ENCODE data around the gene PDE6H. TPM values are rescaled to one million over a fixed set of nuclear protein-coding genes. Genes with fewer than 3 reads are reported as not detected.

Gene PDE6H
- polyA plus RNA-seq, 2 donors, result not detected

DNA sequence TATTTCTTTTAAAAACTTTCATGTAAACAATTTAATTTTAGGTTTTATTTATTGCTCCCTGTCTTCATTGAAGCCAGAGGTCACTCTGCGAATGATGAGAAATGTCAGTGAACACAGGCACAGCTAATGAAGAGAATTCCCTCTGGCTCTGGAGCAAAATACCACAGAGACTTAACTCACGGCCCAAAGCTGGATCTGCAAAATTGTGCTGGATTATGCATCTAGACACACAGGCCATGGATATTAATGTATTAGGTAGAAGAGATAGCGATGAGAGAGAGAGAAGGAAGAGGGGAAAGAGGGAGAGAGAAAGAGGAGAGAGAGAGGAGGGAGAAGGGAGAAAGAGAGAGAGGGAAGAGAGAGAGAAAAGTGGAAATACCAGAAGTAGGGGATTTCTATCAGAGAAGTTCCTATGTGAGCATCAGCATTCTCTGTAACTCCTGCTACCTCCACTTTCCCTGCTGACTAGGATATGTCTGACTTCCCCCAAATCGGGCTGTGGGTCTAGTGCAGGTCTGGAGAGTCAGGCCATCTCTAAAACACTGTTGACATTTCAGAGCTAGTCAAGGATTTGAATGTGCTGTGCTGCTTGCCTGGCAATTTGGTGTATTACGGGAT is 15.2 kb upstream of the PDE6H start:
- 56 to 60% methylated on average over 5 of the region's 5 CpGs for WGBS, 2 donors
- Histone ChIP-seq H3K27ac (ENCODE audit: low read depth in 2 of 2, low read length in 1 of 2) (peak overlapping the region; percentile 17 to 55), H3K4me3 (ENCODE audit: low read depth in 1 of 2, low read length in 2 of 2) (no peak overlapping the region)

DNA sequence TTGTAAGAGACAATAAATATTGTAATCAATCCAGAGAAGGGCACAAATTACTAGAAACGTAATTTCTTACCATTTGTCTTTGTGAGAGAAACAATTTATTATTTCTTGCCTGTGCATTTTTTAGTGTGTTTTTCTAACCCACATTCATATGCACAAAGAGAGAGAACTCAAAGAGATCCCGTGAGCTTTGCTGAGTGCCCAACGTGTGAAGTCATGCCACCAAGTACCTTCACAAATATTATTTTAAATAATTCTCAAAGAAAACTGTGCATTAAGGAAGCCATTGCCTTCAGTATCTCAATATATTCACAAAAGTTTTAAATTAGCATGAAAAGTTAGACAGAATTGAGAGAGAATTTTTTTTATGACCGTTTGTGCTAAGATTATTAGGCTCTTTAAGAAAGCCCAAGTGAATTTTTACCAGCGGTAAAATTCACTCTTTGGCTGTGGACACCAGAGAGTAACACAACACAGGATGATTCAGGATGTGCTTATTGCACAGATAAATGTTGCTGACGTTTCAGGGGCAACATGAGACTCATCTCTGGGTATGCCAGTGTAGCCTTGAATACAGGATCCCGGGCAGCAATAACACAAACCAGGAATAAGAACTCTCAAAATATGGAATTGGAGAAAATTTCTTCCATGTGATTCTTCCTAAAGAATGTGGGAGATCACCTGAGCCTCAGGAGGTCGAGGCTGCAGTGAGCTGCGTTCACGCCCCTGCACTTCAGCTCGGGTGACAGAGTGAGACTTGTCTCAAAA is 14.3 kb upstream of the PDE6H start:
- H3K27me3 ChIP-seq (ENCODE audit: control insufficient read depth in 1 of 2, insufficient read depth in 2 of 2, low read length in 2 of 2), result no peaks in the 10 kb centered on the region
- 72 to 73% methylated on average over 11 of the region's 11 CpGs for WGBS, 2 donors

More for the DNA sequence above, 15.2 kb upstream of the PDE6H start:
- H3K4me1 ChIP-seq (ENCODE audit: control insufficient read depth in 2 of 2, insufficient read depth in 2 of 2, low read length in 1 of 2), result peaks cover 0 to 2% of the 10 kb centered on the region in 2 donors
- no peaks in the 10 kb centered on the region for H3K9me3 ChIP-seq (ENCODE audit: control insufficient read depth in 2 of 2, insufficient read depth in 1 of 2, low read depth in 1 of 2, low read length in 1 of 2)
- H3K36me3 ChIP-seq (ENCODE audit: control insufficient read depth in 2 of 2, insufficient read depth in 2 of 2, low read length in 1 of 2), result no peaks in the 10 kb centered on the region
- H3K27me3 ChIP-seq (ENCODE audit: control insufficient read depth in 1 of 2, insufficient read depth in 2 of 2, low read length in 2 of 2), result no peaks in the 10 kb centered on the region

GRCh38 chr12:14959126-14959440 is 13.8 kb upstream of the PDE6H start:
- H3K27ac ChIP-seq (ENCODE audit: low read depth in 2 of 2, low read length in 1 of 2), result peak overlapping the region; percentile 38 to 52
- no peaks in the 10 kb centered on the region for H3K9me3 ChIP-seq (ENCODE audit: control insufficient read depth in 2 of 2, insufficient read depth in 1 of 2, low read depth in 1 of 2, low read length in 1 of 2)
- H3K4me3 ChIP-seq (ENCODE audit: low read depth in 1 of 2, low read length in 2 of 2), result peak overlapping the region; percentile 7 to 62
- peaks cover 0 to 2% of the 10 kb centered on the region in 2 donors for H3K4me1 ChIP-seq (ENCODE audit: control insufficient read depth in 2 of 2, insufficient read depth in 2 of 2, low read length in 1 of 2)
- no peaks in the 10 kb centered on the region for H3K36me3 ChIP-seq (ENCODE audit: control insufficient read depth in 2 of 2, insufficient read depth in 2 of 2, low read length in 1 of 2)
- WGBS, 2 donors, result 72 to 80% methylated on average over 10 of the region's 10 CpGs
- H3K27me3 ChIP-seq (ENCODE audit: control insufficient read depth in 1 of 2, insufficient read depth in 2 of 2, low read length in 2 of 2), result no peaks in the 10 kb centered on the region

More for the DNA sequence above, 14.3 kb upstream of the PDE6H start:
- Histone ChIP-seq H3K36me3 (ENCODE audit: control insufficient read depth in 2 of 2, insufficient read depth in 2 of 2, low read length in 1 of 2) (no peaks in the 10 kb centered on the region), H3K9me3 (ENCODE audit: control insufficient read depth in 2 of 2, insufficient read depth in 1 of 2, low read depth in 1 of 2, low read length in 1 of 2) (no peaks in the 10 kb centered on the region), H3K4me1 (ENCODE audit: control insufficient read depth in 2 of 2, insufficient read depth in 2 of 2, low read length in 1 of 2) (peaks cover 0 to 2% of the 10 kb centered on the region in 2 donors), H3K27ac (ENCODE audit: low read depth in 2 of 2, low read length in 1 of 2) (peak overlapping the region; percentile 52 to 55), H3K4me3 (ENCODE audit: low read depth in 1 of 2, low read length in 2 of 2) (peak overlapping the region; percentile 7 to 62)

GRCh38 chr12:14959463-14959862 is 13.4 kb upstream of the PDE6H start:
- H3K27ac ChIP-seq (ENCODE audit: low read depth in 2 of 2, low read length in 1 of 2), result peak overlapping the region; percentile 23 to 41
- H3K4me3 ChIP-seq (ENCODE audit: low read depth in 1 of 2, low read length in 2 of 2), result peak overlapping the region in 1 of 2 donors; percentile 62
- whole genome bisulfite sequencing, 2 donors, result 59 to 63% methylated on average over 3 of the region's 3 CpGs
- H3K9me3 ChIP-seq (ENCODE audit: control insufficient read depth in 2 of 2, insufficient read depth in 1 of 2, low read depth in 1 of 2, low read length in 1 of 2), result no peaks in the 10 kb centered on the region
- H3K27me3 ChIP-seq (ENCODE audit: control insufficient read depth in 1 of 2, insufficient read depth in 2 of 2, low read length in 2 of 2), result no peaks in the 10 kb centered on the region
- H3K4me1 ChIP-seq (ENCODE audit: control insufficient read depth in 2 of 2, insufficient read depth in 2 of 2, low read length in 1 of 2), result peaks cover 0 to 2% of the 10 kb centered on the region in 2 donors
- no peaks in the 10 kb centered on the region for H3K36me3 ChIP-seq (ENCODE audit: control insufficient read depth in 2 of 2, insufficient read depth in 2 of 2, low read length in 1 of 2)

DNA sequence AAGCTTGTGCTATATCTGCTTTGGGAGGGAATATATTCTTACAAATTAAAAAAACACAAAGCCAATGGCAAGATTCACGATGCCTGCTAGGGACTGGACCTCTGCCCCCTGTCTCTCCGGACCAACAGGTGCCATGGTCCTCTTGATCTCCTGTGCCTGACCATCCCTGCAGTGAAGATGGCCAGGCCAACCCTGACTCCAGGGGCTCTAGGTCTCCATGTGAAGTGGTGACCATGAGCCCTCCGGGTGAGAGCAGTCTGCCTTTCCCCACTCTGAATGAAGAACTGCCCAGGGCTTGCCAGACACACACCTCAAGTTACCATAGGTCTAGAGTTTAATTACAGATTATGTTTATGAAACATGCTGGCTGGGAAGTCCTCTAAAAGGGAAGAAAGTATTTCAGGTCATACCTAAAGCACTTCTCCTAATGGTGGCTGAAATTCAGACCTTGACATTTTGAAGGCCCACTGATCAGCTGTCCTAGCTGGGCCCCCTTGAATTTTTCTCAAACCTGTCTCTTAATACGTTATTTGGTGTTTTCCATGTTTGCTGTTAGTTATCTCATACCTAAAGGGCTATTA is 12.8 kb upstream of the PDE6H start:
- H3K4me3 ChIP-seq (ENCODE audit: low read depth in 1 of 2, low read length in 2 of 2), result peak overlapping the region; percentile 28 to 62
- 74 to 79% methylated on average over 4 of the region's 4 CpGs for WGBS, 2 donors
- H3K36me3 ChIP-seq (ENCODE audit: control insufficient read depth in 2 of 2, insufficient read depth in 2 of 2, low read length in 1 of 2), result no peaks in the 10 kb centered on the region
- H3K27me3 ChIP-seq (ENCODE audit: control insufficient read depth in 1 of 2, insufficient read depth in 2 of 2, low read length in 2 of 2), result no peaks in the 10 kb centered on the region
- H3K27ac ChIP-seq (ENCODE audit: low read depth in 2 of 2, low read length in 1 of 2), result peak overlapping the region; percentile 60 to 71
- H3K4me1 ChIP-seq (ENCODE audit: control insufficient read depth in 2 of 2, insufficient read depth in 2 of 2, low read length in 1 of 2), result peaks cover 0 to 2% of the 10 kb centered on the region in 2 donors
- no peaks in the 10 kb centered on the region for H3K9me3 ChIP-seq (ENCODE audit: control insufficient read depth in 2 of 2, insufficient read depth in 1 of 2, low read depth in 1 of 2, low read length in 1 of 2)

- peak overlapping the region; percentile 87 to 89 for H3K27ac ChIP-seq (ENCODE audit: low read depth in 2 of 2, low read length in 1 of 2)
- WGBS, 2 donors, result 31% methylated on average over 13 of the region's 13 CpGs
- no peaks in the 10 kb centered on the region for H3K27me3 ChIP-seq (ENCODE audit: control insufficient read depth in 1 of 2, insufficient read depth in 2 of 2, low read length in 2 of 2)
- H3K9me3 ChIP-seq (ENCODE audit: control insufficient read depth in 2 of 2, insufficient read depth in 1 of 2, low read depth in 1 of 2, low read length in 1 of 2), result no peaks in the 10 kb centered on the region
- H3K36me3 ChIP-seq (ENCODE audit: control insufficient read depth in 2 of 2, insufficient read depth in 2 of 2, low read length in 1 of 2), result no peaks in the 10 kb centered on the region
- peaks cover 0 to 2% of the 10 kb centered on the region in 2 donors for H3K4me1 ChIP-seq (ENCODE audit: control insufficient read depth in 2 of 2, insufficient read depth in 2 of 2, low read length in 1 of 2)
- peak overlapping the region; percentile 47 to 62 for H3K4me3 ChIP-seq (ENCODE audit: low read depth in 1 of 2, low read length in 2 of 2)
These were observed 12.0 kb upstream of the PDE6H start for GRCh38 chr12:14960548-14961465.

DNA sequence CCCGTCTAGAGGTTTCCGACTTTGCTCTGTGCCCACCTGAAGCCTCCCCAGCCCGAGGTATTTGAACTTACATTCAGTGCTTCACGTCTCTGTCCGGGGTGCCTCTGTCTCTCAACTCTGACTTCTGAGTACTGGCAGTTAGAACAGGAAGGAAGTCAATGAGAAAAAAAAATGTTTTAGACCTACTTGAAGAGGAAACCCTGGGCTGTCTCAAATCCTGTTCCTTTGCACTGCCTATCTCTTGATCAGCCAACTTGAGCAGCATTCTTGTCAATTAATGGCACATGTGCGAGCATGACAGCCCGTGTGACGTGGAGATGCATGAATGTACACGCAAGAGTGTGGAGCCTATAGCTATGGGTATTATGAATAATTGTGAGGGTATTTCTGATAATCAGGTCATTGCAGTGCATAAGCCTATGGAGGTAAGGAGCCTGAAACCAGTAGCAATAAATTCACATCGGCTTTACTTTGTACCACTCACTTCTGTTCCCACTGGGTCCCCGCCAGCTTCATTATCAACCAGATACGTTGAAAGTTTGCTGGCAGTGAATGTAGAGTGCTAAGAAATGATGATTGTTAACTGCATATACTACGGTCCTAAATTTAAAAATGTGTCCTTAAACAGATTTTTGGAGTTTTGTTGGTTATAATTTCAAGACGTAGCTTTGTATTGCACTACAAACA is 11.2 kb upstream of the PDE6H start, which contains the start of gene ARHGDIB:
TSS of gene ARHGDIB (minus strand) at position 136 of the 687 bp plus-strand sequence. CDS start 10,889 bp downstream, outside the sequence.
- Histone ChIP-seq H3K4me3 (ENCODE audit: low read depth in 1 of 2, low read length in 2 of 2) (peak within 1 kb of the TSS; percentile 47 to 62), H3K27me3 (ENCODE audit: control insufficient read depth in 1 of 2, insufficient read depth in 2 of 2, low read length in 2 of 2) (no peaks in the 10 kb centered on the region), H3K27ac (ENCODE audit: low read depth in 2 of 2, low read length in 1 of 2) (peak within 1 kb of the TSS; percentile 87 to 89), H3K36me3 (ENCODE audit: control insufficient read depth in 2 of 2, insufficient read depth in 2 of 2, low read length in 1 of 2) (no peaks in the 10 kb centered on the region), H3K4me1 (ENCODE audit: control insufficient read depth in 2 of 2, insufficient read depth in 2 of 2, low read length in 1 of 2) (peaks cover 0 to 2% of the 10 kb centered on the region in 2 donors), H3K9me3 (ENCODE audit: control insufficient read depth in 2 of 2, insufficient read depth in 1 of 2, low read depth in 1 of 2, low read length in 1 of 2) (no peaks in the 10 kb centered on the region)
- WGBS, 2 donors, result 28 to 34% methylated on average over 14 of the region's 14 CpGs

DNA sequence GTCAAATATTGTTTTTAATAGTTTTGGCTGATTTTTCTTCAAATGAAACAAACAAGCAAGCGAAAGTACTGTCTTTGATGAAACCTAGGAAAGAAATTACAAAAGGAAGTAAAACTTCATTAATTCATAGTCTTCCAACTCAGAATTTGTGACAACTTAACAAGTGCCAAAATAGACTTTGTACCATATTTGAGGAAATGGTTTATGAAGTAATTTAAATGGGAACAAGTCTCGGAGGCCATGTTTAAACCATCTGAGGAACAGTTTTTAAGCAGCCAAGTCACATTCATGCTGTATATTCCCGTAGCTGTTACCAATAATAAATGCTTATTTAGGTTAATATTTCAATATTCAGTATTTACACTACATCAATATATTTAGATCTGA is 10.7 kb upstream of the PDE6H start:
- WGBS, 2 donors, result 68 to 74% methylated on average over 3 of the region's 3 CpGs
- no peaks in the 10 kb centered on the region for H3K27me3 ChIP-seq (ENCODE audit: control insufficient read depth in 1 of 2, insufficient read depth in 2 of 2, low read length in 2 of 2)
- H3K27ac ChIP-seq (ENCODE audit: low read depth in 2 of 2, low read length in 1 of 2), result no peak overlapping the region
- no peaks in the 10 kb centered on the region for H3K9me3 ChIP-seq (ENCODE audit: control insufficient read depth in 2 of 2, insufficient read depth in 1 of 2, low read depth in 1 of 2, low read length in 1 of 2)
- peak overlapping the region in 1 of 2 donors; percentile 62 for H3K4me3 ChIP-seq (ENCODE audit: low read depth in 1 of 2, low read length in 2 of 2)
- no peaks in the 10 kb centered on the region for H3K36me3 ChIP-seq (ENCODE audit: control insufficient read depth in 2 of 2, insufficient read depth in 2 of 2, low read length in 1 of 2)
- peaks cover 0 to 2% of the 10 kb centered on the region in 2 donors for H3K4me1 ChIP-seq (ENCODE audit: control insufficient read depth in 2 of 2, insufficient read depth in 2 of 2, low read length in 1 of 2)
